Right atrium auricular region (tissue), 2 donors: ENCODE results near the gene KLF13. TPM values are rescaled to one million over a fixed set of nuclear protein-coding genes. Genes with fewer than 3 reads are reported as not detected.

Experiments
- DNase-seq: peaks from one replicate; pipeline ENCODE4 v3.0.0-alpha.2; 2019; ENCODE audit warnings: low spot score
- H3K27ac ChIP-seq, 2 donors: fragments of 200-600 bp; sonication (generic); 1 replicate in 1 of 2; 2 replicates in 1 of 2; pipeline ENCODE4 v1.5.1; 2016 to 2019
- H3K27me3 ChIP-seq, 2 donors: fragments of 200-600 bp; sonication (generic); one replicate each; pipeline versions ENCODE4 v1.5.1 to v1.6.0; 2017 to 2019
- H3K36me3 ChIP-seq: fragments of 200-600 bp; sonication (generic); one replicate; pipeline ENCODE4 v1.5.1; 2016
- H3K4me1 ChIP-seq, 2 donors: fragments of 200-600 bp; sonication (generic); one replicate each; pipeline versions ENCODE4 v1.5.1 to v1.6.0; 2017 to 2019
- H3K4me3 ChIP-seq, 2 donors: fragments of 200-600 bp; sonication (generic); 1 replicate in 1 of 2; 2 replicates in 1 of 2; pipeline ENCODE4 v1.5.1; 2017 to 2019; ENCODE audit warnings: mild to moderate bottlenecking in 1 of 2, moderate library complexity in 1 of 2
- H3K9me3 ChIP-seq, 2 donors: fragments of 200-600 bp; sonication (generic); one replicate each; pipeline ENCODE4 v1.5.1; 2019
- CTCF ChIP-seq, 2 donors: fragments of 200-600 bp; sonication (generic); IDR thresholded peaks; one replicate each; pipeline ENCODE4 v1.5.1; 2019; ENCODE audit warnings: antibody characterized with exemption in 2 of 2
- total RNA-seq, 2 donors: library from RNA; depleted of rRNA; stranded (reverse); fragments of >200 nt; gene quantifications; one replicate each; pipeline ENCODE4 v1.1.0, GENCODE V29; 2016

The KLF13 gene
- total RNA-seq, 2 donors from 2014 or later, result 52.8 to 54.6 TPM

- H3K36me3 ChIP-seq, result no peaks in the 10 kb centered on the region
- peaks cover 0 to 21% of the 10 kb centered on the region in 2 donors for H3K4me1 ChIP-seq
- no peak for DNase-seq
- no peaks in the 10 kb centered on the region for H3K27me3 ChIP-seq
- no peaks in the 10 kb centered on the region for H3K9me3 ChIP-seq
- H3K27ac ChIP-seq, result no peak overlapping the region
- no peak for TF ChIP-seq CTCF (IDR thresholded peaks at IDR 0.05)
- H3K4me3 ChIP-seq, result no peak overlapping the region
Measured at GRCh38 chr15:31322504-31322903, 4.1 kb upstream of the KLF13 start.

DNA sequence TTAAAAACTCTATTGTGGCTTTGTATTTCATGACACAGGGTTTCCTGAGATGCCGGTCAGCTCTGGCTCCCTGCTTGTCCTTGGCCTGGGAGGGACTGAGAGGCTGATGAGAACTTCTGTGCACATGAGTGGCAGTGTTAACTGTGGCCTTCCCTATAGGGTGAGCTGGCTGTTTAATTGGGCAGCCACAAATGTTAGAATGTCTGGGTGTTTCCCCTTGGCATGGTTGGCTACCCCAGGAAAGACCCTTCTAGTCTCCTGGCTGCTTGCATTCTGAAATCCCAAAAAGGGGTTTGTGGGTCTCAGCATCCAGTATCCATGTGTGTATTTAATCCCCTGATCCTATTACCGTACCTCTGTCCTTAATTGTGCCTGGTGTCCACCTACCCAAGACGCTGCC, 3.0 kb upstream of the KLF13 start:
- no peak for TF ChIP-seq CTCF (IDR thresholded peaks at IDR 0.05)
- DNase-seq, result no peak
- Histone ChIP-seq H3K4me1 (peaks cover 0 to 23% of the 10 kb centered on the region in 2 donors), H3K36me3 (no peaks in the 10 kb centered on the region), H3K27ac (peak overlapping the region; percentile 99 to 100), H3K4me3 (no peak overlapping the region), H3K9me3 (no peaks in the 10 kb centered on the region), H3K27me3 (no peaks in the 10 kb centered on the region)

- Histone ChIP-seq H3K4me3 (no peak overlapping the region), H3K4me1 (peaks cover 0 to 29% of the 10 kb centered on the region in 2 donors), H3K27ac (peak overlapping the region; percentile 99 to 100), H3K27me3 (no peaks in the 10 kb centered on the region), H3K9me3 (no peaks in the 10 kb centered on the region), H3K36me3 (no peaks in the 10 kb centered on the region)
- no peak for TF ChIP-seq CTCF (IDR thresholded peaks at IDR 0.05)
- no peak for DNase-seq
Measured at GRCh38 chr15:31324186-31324585, 2.4 kb upstream of the KLF13 start.

GRCh38 chr15:31324806-31325594, 1.6 kb upstream of the KLF13 start:
- peak overlapping the region; percentile 99 to 100 for H3K27ac ChIP-seq
- H3K9me3 ChIP-seq, result no peaks in the 10 kb centered on the region
- peak overlapping the region; percentile 77 to 91 for H3K4me3 ChIP-seq
- H3K4me1 ChIP-seq, result peaks cover 0 to 37% of the 10 kb centered on the region in 2 donors
- TF ChIP-seq CTCF (IDR thresholded peaks at IDR 0.05), result no peak
- H3K27me3 ChIP-seq, result no peaks in the 10 kb centered on the region
- no peaks in the 10 kb centered on the region for H3K36me3 ChIP-seq
- DNase-seq, result no peak

- H3K27ac ChIP-seq, result peak overlapping the region; percentile 99 to 100
- no peaks in the 10 kb centered on the region for H3K9me3 ChIP-seq
- H3K36me3 ChIP-seq, result no peaks in the 10 kb centered on the region
- H3K4me1 ChIP-seq, result peaks cover 0 to 44% of the 10 kb centered on the region in 2 donors
- H3K27me3 ChIP-seq, result no peaks in the 10 kb centered on the region
- TF ChIP-seq CTCF (IDR thresholded peaks at IDR 0.05), result no peak
- H3K4me3 ChIP-seq, result peak overlapping the region; percentile 77 to 91
- peak; percentile 72 for DNase-seq
Measured at GRCh38 chr15:31325595-31326155, 960 bp upstream of the KLF13 start.
